Stimulated activated effector memory CD8-positive, alpha-beta T cell treated with anti-CD3 and anti-CD28 coated beads, Interleukin-12 subunit alpha, Interleukin-12 subunit beta, amount 100 ng/mL, for 72 hours (primary cell): ENCODE data around the gene ZNF700.
A peak's percentile ranks its signal among the peaks of the same experiment; 100 is the strongest.
"Not testable (repeated sequence)": the region's sequence is repeated elsewhere in the genome, so short reads cannot be mapped to it uniquely, and the experiment has no call there.

ENCODE experiments used
- ATAC-seq: fragments of 150-1000 bp; cut with Tn5 transposase; 2 replicates; pipeline ENCODE4 v1.10.0; 2021
- DNase-seq, 2 donors: peaks; one replicate each; pipeline ENCODE4 v3.0.0; 2021 to 2022; ENCODE audit warnings: low spot score in 2 of 2
- H3K27ac Mint-ChIP-seq: one replicate; pipeline ENCODE4 v1.8.0; 2022; ENCODE audit warnings: mild to moderate bottlenecking, mixed read lengths
- H3K36me3 Mint-ChIP-seq: one replicate; pipeline ENCODE4 v1.8.0; 2022; ENCODE audit warnings: mild to moderate bottlenecking, mixed read lengths
- H3K4me1 Mint-ChIP-seq: one replicate; pipeline ENCODE4 v1.8.0; 2022; ENCODE audit warnings: mixed read lengths
- H3K4me3 Mint-ChIP-seq: one replicate; pipeline ENCODE4 v1.8.0; 2022; ENCODE audit warnings: mild to moderate bottlenecking, mixed read lengths
- H3K9me3 Mint-ChIP-seq: one replicate; pipeline ENCODE4 v1.8.0; 2022; ENCODE audit warnings: mixed read lengths

ZNF700 gene

DNA sequence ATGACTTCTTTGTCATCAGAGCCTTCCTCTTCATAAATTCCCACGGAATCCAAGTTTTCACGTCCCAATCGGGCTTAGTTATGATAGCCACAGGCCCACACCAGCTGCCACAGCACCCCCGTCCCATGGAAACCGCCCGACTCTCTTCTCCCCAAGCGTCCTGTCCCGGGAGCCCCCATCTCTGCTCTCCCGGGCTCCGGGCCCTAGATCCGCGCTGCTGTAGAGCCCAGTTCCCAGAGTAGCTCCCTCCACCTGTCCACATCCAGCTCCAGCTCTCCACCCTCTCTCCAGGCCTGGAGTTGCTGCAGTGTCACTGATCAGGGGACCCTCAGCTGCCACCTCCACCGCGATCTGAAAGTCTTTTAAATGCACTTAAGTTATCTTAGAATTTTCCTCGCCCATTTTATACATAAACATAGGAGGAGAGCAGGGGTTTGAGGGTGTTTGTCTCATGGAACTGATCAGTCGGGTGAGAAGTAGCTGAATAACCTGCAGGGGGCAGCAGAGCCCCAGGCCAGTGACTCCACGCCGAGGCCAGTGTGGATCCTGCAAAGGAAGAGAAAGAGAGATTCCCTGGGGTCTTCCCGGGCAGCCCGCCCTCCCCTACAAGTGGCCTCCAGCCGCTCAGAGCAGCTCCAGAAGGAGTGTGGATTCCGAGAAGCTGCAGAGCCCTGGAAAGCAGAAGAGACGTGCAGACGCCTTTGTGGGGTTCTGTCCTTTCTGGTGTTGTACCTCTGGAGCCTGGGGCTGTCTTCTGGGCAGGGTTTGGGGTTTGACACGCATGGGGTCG is 38.9 kb downstream of the ZNF700 start:
- H3K9me3 Mint-ChIP-seq: no peaks in the 10 kb centered on the region
- peak overlapping the region; percentile 82 for H3K27ac Mint-ChIP-seq
- H3K4me1 Mint-ChIP-seq: peaks cover 22% of the 10 kb centered on the region
- ATAC-seq (peak; percentile 62), DNase-seq (peak; percentile 58 to 83)
- H3K4me3 Mint-ChIP-seq: peak overlapping the region; percentile 79
- no peaks in the 10 kb centered on the region for H3K36me3 Mint-ChIP-seq

DNA sequence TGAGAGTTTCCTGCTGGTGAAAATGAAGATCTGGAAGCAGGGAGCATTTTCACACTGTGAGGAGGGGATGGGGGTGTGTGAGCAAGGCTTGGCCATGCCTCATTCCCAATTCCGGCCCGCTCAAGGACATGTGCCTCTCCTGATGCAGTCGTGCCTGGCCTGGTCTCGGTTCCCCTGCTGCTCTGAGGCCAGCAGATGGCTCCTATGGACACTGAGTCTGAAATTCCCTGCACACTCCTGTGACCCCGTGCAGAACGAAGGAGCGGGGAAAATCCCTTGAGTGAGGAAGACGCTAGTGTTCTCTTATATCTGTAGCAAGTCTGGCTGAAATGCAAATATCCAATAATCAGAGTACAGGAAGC is 39.6 kb downstream of the ZNF700 start:
- H3K4me1 Mint-ChIP-seq: peaks cover 22% of the 10 kb centered on the region
- DNase-seq: no peak
- H3K36me3 Mint-ChIP-seq: no peaks in the 10 kb centered on the region
- H3K27ac Mint-ChIP-seq: peak overlapping the region; percentile 82
- peak; percentile 38 for ATAC-seq
- peak overlapping the region; percentile 79 for H3K4me3 Mint-ChIP-seq
- no peaks in the 10 kb centered on the region for H3K9me3 Mint-ChIP-seq

DNA sequence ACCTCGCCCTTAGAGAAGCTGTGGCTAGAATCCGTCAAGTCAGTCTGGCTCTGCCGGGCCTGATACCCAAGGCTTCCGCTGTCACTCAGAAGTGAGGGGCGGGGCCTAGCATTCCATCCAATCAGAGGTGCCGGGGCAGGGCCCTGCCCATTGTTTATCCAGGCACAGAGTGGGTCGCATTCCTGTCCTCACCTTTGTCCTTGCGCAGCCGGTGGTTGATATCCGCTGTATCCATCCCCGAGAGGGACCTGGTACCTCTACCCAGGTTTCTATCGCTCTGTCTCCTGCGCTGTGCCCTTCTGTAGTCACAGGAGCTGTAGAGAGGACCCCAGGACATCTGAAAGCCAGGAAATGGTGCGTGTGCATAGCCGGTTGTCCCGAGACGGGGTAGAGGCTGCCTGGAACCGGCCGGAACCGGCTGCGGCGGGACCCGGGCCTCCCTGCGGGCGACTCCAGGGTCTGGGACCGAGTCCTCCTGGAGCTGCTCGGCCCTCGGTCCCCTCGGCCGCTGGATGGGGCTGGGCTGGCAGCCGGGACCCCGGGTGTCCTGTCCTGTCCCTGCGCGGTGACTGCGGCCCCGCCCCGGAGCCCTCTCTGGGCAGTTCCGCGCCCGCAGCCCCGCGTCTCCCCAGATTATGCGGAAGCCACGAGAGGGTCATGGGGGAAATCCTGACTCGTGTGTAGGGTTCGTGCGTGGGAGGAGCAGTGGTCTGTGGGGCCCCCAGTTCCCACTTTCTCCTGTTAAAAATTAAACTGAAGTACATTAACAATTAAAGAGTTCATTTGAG is 40.1 kb downstream of the ZNF700 start, which contains the start of gene ZNF763:
Gene ZNF763, plus strand, starts transcription at position 183 of the 788 bp plus-strand sequence. Its CDS starts 169 bp downstream, at position 352.
- Mint-ChIP-seq H3K9me3 (no peaks in the 10 kb centered on the region), H3K36me3 (no peaks in the 10 kb centered on the region), H3K4me3 (peak within 1 kb of the TSS; percentile 79), H3K4me1 (peaks cover 22% of the 10 kb centered on the region), H3K27ac (peak within 1 kb of the TSS; percentile 82)
- DNase-seq (peak; percentile 73 to 91), ATAC-seq (peak; percentile 96)

DNA sequence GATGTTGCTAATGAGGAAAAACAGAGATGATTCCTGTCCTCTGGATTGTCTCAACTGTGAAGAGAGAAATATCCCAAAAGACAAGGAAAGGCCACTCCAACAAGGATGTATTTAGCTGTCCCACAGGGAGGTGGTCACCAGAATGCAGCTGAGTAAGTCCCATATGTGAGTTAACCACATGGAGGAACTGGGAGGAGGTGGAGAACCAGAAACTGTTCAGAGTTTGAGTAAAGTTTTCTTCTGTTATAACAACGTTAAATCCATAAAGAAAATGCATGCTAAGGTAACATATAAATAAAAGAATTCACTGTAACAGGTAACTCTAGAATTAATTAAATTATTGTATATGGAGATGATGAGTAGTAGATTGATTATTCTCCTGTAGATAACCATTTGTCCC is 45.3 kb downstream of the ZNF700 start:
- H3K9me3 Mint-ChIP-seq: peaks cover 3% of the 10 kb centered on the region

DNA sequence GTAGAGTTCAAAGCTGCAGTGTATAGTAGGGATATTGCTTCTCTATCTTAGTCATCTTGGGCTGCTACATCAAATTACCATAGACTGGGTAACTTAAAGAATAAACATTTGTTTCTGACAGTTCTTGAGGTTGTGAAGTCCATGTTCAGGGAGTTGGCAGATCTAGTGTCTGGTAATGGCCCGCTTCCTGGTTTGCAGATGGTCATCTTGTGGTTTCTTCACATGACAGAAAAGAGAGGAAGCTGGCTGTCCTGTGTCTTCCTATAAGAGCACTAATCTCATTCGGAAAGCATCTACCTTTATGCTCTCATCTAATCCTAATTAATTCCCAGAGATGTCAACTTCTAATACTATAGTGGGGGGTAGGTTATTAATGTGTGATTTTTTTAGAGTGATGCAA is 46.1 kb downstream of the ZNF700 start:
- Mint-ChIP-seq H3K4me3 (no peak overlapping the region), H3K9me3 (peaks cover 3% of the 10 kb centered on the region), H3K27ac (no peak overlapping the region), H3K36me3 (no peaks in the 10 kb centered on the region), H3K4me1 (no peaks in the 10 kb centered on the region)
- no peak for DNase-seq
- ATAC-seq: no peak

More for the DNA sequence above, 45.3 kb downstream of the ZNF700 start:
- Mint-ChIP-seq H3K36me3 (no peaks in the 10 kb centered on the region), H3K4me1 (peaks cover 7% of the 10 kb centered on the region), H3K4me3 (no peak overlapping the region), H3K27ac (no peak overlapping the region)
- DNase-seq (no peak), ATAC-seq (no peak)

DNA sequence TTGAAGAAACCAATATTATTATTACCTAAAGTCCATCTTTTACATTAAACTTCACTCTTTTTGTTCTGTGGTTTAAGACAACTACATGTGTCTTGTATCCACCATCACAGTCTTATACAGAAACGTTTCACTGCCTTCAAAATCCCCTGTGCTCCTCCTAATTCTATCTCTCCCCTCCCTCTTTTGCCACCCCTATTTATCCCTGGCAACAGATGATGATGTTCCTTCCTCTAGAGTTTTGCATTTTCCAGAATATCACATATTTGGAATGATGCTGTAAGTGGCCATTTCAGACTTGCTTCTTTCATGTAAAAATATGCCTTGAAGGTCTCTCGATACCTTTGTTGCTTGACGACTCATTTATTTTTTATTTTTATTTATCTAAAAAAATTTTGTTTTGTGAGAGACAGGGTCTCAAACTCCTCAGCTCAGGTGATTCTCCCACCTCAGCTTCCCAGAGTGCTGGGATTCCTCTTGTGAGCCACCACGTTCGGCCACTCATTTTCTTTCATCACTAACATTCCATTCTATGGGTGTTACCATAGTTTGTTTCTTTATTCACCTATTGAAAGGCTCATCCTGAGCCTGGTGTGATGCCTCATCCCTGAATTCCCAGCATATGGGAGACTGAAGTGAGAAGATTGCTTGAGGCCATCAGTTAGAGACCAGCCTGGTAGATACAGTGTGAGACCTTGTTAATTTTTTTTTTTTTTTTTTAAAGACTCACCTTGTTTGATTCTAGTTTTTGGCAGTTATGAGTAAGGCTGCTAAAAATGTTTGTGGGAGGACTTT is 48.3 kb downstream of the ZNF700 start:
- H3K4me1 Mint-ChIP-seq: no peaks in the 10 kb centered on the region
- H3K9me3 Mint-ChIP-seq: peaks cover 7% of the 10 kb centered on the region
- H3K27ac Mint-ChIP-seq: no peak overlapping the region
- no peak for DNase-seq
- H3K36me3 Mint-ChIP-seq: no peaks in the 10 kb centered on the region
- ATAC-seq: no peak
- H3K4me3 Mint-ChIP-seq: no peak overlapping the region

DNA sequence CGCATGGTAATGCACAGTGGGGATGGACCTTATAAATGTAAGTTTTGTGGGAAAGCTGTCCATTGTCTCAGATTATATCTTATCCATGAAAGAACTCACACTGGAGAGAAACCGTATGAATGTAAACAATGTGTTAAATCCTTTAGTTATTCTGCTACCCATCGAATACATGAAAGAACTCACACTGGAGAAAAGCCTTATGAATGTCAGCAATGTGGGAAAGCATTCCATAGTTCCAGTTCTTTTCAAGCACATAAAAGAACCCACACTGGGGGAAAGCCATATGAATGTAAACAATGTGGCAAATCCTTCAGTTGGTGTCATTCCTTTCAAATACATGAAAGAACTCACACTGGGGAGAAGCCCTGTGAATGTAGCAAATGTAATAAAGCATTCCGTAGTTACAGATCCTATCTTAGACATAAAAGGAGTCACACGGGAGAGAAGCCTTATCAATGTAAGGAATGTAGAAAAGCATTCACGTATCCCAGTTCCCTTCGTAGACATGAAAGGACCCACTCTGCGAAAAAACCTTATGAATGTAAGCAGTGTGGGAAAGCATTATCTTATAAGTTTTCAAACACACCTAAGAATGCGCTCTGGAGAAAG is 53.7 kb downstream of the ZNF700 start:
- DNase-seq (no peak), ATAC-seq (no peak)
- H3K4me3 Mint-ChIP-seq: no peak overlapping the region
- H3K27ac Mint-ChIP-seq: no peak overlapping the region
- no peaks in the 10 kb centered on the region for H3K4me1 Mint-ChIP-seq
- H3K9me3 Mint-ChIP-seq: peaks cover 22% of the 10 kb centered on the region
- H3K36me3 Mint-ChIP-seq: no peaks in the 10 kb centered on the region

DNA sequence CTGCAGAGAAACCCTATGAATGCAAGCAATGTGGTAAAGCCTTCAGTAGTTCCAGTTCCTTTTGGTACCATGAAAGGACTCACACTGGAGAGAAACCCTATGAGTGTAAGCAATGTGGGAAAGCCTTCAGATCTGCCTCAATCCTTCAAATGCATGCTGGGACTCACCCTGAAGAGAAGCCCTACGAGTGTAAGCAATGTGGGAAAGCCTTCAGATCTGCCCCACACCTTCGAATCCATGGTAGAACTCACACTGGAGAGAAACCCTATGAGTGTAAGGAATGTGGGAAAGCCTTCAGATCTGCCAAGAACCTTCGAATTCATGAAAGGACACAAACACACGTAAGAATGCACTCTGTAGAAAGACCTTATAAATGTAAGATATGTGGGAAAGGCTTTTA is 54.6 kb downstream of the ZNF700 start:
- no peak for DNase-seq
- Mint-ChIP-seq H3K4me3 (no peak overlapping the region), H3K27ac (no peak overlapping the region), H3K36me3 (no peaks in the 10 kb centered on the region), H3K9me3 (peaks cover 19% of the 10 kb centered on the region), H3K4me1 (no peaks in the 10 kb centered on the region)
- no peak for ATAC-seq

DNA sequence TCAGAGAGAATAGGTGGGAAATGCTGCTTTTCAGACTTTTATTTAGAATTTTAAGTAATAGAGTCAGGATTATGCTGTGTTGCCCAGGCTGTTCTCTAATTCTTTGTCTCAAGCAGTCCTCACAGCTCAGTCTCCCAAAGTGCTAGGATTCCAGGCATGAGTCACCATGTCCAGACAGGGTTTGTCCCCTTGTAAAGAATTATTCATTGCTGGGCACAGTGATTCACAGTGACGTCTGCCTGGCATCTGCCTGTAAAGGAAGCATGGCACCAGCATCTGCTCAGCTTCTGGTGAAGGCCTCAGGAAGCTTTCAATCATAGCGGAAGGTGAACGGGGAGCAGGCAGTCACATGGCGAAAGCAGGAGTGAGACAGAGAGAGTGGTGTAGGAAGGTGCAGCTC is 57.6 kb downstream of the ZNF700 start:
- no peak for DNase-seq
- ATAC-seq: no peak

DNA sequence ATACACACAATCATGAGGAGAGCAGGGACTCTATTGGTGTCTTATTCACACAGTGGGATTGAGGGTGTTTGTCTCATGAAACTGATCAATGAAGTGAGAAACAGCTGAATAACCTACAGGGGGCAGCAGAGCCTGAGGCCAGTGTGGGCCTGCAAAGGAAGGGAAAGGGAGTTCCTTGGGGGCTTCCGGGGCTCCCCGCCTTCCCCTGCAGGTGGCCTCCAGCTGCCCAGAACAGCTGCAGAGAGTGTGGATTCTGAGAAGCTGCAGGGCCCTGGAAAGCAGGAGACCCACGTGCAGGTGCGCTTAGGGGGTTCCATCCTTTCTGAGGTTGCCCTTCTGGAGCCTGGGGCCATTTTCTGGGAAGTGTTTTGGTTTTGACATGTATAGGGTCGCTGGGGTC is 60.1 kb downstream of the ZNF700 start:
- H3K27ac Mint-ChIP-seq: no peak overlapping the region
- peaks cover 20% of the 10 kb centered on the region for H3K36me3 Mint-ChIP-seq
- no peak overlapping the region for H3K4me3 Mint-ChIP-seq
- DNase-seq: no peak
- H3K9me3 Mint-ChIP-seq: peaks cover 3% of the 10 kb centered on the region
- no peak for ATAC-seq
- H3K4me1 Mint-ChIP-seq: peaks cover 11% of the 10 kb centered on the region

More for the DNA sequence above, 57.6 kb downstream of the ZNF700 start:
- peaks cover 16% of the 10 kb centered on the region for H3K9me3 Mint-ChIP-seq
- H3K36me3 Mint-ChIP-seq: peaks cover 7% of the 10 kb centered on the region
- no peak overlapping the region for H3K27ac Mint-ChIP-seq
- H3K4me1 Mint-ChIP-seq: no peaks in the 10 kb centered on the region
- H3K4me3 Mint-ChIP-seq: no peak overlapping the region

DNA sequence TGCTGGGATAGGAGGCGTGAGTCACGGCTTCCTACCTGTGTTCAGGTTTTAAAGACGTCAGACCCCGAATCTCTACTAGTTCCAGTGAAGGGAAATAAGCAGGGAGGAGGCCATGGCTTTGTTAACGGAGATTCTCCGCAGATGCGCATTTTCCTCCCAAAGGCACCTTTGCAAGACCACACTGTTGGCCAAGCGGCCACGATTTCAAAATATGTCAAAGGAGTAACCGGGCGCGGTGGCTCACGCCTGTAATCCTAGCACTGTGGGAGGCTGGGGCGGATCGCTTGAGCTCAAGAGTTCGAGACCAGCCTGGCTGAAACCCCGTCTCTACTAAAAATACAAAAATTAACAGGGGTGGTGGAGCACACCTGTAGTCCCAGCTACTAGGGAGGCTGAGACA is 61.8 kb downstream of the ZNF700 start:
- peaks cover 30% of the 10 kb centered on the region for H3K36me3 Mint-ChIP-seq
- DNase-seq: no peak
- H3K4me1 Mint-ChIP-seq: peaks cover 18% of the 10 kb centered on the region
- H3K27ac Mint-ChIP-seq: no peak overlapping the region
- H3K9me3 Mint-ChIP-seq: no peaks in the 10 kb centered on the region
- no peak for ATAC-seq
- peak overlapping the region; percentile 95 for H3K4me3 Mint-ChIP-seq

DNA sequence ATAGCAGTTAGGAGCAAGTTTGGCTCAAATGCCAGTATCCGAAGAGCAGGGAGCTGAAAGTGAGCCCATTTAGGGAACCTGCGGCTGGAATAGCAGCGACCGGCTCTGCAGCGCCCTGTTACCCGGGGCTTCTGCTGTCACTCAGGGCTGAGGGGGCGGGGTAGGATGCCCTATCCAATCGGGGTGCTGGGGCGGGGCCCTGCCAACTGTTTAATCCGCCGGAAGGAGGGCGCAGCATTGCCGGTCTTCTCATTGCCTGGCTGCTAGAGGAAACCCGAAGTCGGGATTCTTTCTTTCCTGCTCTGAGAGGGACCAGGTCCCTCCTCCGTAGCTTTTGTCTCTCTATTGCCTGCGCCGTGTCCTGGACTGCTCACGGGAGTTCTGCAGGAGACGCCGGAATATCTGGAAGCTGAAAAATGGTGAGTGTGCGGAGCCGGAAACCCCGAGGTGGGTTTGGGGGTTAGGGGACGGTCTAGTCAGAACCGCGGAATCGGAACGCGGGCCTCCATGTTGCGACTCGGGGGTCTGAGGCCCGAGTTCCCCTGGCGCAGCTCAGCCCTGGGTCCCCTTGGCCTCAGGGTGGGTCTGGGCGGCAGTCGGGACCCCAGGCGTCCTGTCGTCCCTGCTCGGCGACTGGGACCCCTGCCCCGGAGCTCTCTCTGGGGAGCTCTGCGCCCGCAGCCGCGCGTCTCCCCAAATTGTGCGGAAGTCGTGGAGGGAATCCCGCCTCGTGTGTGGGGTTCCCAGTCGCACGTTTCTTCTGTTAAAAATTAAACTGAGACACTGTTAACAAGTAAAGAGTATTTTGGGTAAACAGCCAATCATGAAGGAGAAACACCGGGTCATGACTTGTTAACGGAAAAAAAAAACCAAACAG is 62.7 kb downstream of the ZNF700 start:
- H3K27ac Mint-ChIP-seq: peak overlapping the region; percentile 94
- no peaks in the 10 kb centered on the region for H3K9me3 Mint-ChIP-seq
- DNase-seq: peak; percentile 75 to 92
- peaks cover 24% of the 10 kb centered on the region for H3K4me1 Mint-ChIP-seq
- ATAC-seq: peak; percentile 99
- peaks cover 30% of the 10 kb centered on the region for H3K36me3 Mint-ChIP-seq
- H3K4me3 Mint-ChIP-seq: peak overlapping the region; percentile 95

DNA sequence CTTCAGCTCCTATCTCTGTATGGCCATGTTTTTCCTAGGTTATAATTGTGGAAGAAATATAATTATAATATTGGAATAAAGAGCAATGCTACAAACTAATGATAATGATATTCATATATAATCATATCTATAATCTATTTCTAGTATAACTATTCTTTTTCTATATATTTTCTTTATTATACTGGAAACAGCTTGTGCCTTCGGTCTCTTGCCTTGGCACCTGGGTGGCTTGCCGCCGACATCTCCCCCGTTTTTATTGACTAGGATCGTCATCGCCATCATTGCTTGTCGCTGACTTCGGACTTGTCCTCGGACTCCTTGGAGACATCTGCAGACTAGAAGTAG is 64.2 kb downstream of the ZNF700 start:
- Mint-ChIP-seq H3K4me1 (peaks cover 28% of the 10 kb centered on the region), H3K27ac (no peak overlapping the region)

DNA sequence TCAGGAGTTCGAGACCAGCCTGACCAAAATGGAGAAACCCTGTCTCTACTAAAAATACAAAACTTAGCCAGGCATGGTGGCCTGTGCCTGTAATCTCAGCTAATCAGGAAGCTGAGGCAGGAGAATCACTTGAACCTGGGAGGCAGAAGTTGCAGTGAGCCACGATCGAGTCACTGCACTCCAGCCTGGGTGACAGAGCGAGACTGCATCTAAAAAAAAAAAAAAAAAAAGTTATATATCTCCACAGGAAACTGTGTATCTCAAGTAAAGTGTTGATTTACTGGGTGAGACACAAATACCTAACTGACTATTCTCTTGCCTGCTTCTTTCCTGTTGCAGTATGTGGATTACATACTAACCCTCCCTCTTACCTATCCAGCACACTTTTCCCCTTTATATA is 67.0 kb downstream of the ZNF700 start:
- Mint-ChIP-seq H3K36me3 (peaks cover 29% of the 10 kb centered on the region), H3K4me1 (peaks cover 30% of the 10 kb centered on the region)
- not testable (repeated sequence) for H3K27ac Mint-ChIP-seq, ATAC-seq, H3K4me3 Mint-ChIP-seq, DNase-seq, H3K9me3 Mint-ChIP-seq

More for the DNA sequence above, 64.2 kb downstream of the ZNF700 start:
- no peak for ATAC-seq
- Mint-ChIP-seq H3K36me3 (peaks cover 30% of the 10 kb centered on the region), H3K9me3 (no peaks in the 10 kb centered on the region), H3K4me3 (peak overlapping the region; percentile 95)
- no peak for DNase-seq
